HFFc6 (cell line): ENCODE data around the gene CNNM1. TPM values are rescaled to one million over a fixed set of nuclear protein-coding genes. Genes with fewer than 3 reads are reported as not detected.
A peak's percentile ranks its signal among the peaks of the same experiment; 100 is the strongest.

ENCODE experiments used
- DNase-seq: peaks from one replicate; pipeline ENCODE4 v3.0.0-alpha.2; 2018
- H3K27ac Mint-ChIP-seq: 2 replicates; pipeline ENCODE4 v1.8.0; 2020; ENCODE audit warnings: mild to moderate bottlenecking, mixed read lengths
- H3K27me3 Mint-ChIP-seq: 2 replicates; pipeline ENCODE4 v1.8.0; 2021; ENCODE audit warnings: mild to moderate bottlenecking, moderate library complexity, mixed read lengths; ENCODE audit not compliant: insufficient read depth
- H3K36me3 Mint-ChIP-seq: 2 replicates; pipeline ENCODE4 v1.8.0; 2021; ENCODE audit warnings: low read depth, mixed read lengths
- H3K4me1 Mint-ChIP-seq: 2 replicates; pipeline ENCODE4 v1.8.0; 2020; ENCODE audit warnings: low read depth, mixed read lengths
- H3K4me3 Mint-ChIP-seq: 2 replicates; pipeline ENCODE4 v1.8.0; 2020; ENCODE audit warnings: mild to moderate bottlenecking, moderate library complexity, mixed read lengths
- H3K9me3 Mint-ChIP-seq: 2 replicates; pipeline ENCODE4 v1.8.0; 2020; ENCODE audit warnings: mild to moderate bottlenecking, mixed read lengths
- CTCF ChIP-seq: fragments of 200-600 bp; sonication (generic); IDR thresholded peaks from 2 replicates; pipeline ENCODE4 v1.5.0; 2021; ENCODE audit warnings: antibody characterized with exemption, mild to moderate bottlenecking
- total RNA-seq, 6 experiments: library from RNA; stranded (reverse); fragmentation: NEBNext Ultra II Directional; extraction: Animal tissue kit (Norgen Biotek cat#: 25700); gene quantifications; 2 replicates in 1 of 6; 3 replicates in 5 of 6; pipeline ENCODE4 v1.2.3, GENCODE V29; 2021

The CNNM1 gene
- total RNA-seq, 6 experiments from 2014 or later: 3.0 to 4.6 (median 3.3) TPM

GRCh38 chr10:99312501-99312900, 16.7 kb upstream of the CNNM1 start:
- Mint-ChIP-seq H3K4me3 (no peak overlapping the region), H3K36me3 (peaks cover 9% of the 10 kb centered on the region; the same call in 1 of the 2 replicates), H3K27me3 (peaks cover 11% of the 10 kb centered on the region), H3K9me3 (peaks cover 12% of the 10 kb centered on the region), H3K27ac (no peak overlapping the region), H3K4me1 (no peaks in the 10 kb centered on the region)
- no peak for TF ChIP-seq CTCF
- no peak for DNase-seq

DNA sequence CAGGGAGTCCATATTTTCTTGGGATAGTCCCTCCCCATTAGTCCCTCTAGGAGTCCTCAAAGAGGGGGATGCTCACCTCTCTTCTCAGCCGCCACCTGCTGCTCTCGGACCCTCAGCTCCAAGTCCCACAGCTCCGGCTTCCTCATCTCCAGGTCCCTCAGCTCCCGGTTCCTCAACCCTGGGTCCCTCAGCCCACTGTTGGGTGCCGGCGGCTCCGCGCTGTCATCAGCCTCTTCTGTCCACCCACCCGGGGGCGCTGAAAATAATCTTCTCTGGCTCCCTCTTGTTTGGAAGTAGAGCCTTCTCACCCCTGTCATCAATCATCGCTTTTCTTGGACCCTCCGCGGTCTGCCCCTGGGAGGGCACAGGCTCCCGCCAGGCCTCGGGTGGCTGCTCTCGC, 13.3 kb upstream of the CNNM1 start:
- H3K27me3 Mint-ChIP-seq: peaks cover 8% of the 10 kb centered on the region
- no peak for TF ChIP-seq CTCF
- no peaks in the 10 kb centered on the region for H3K36me3 Mint-ChIP-seq
- DNase-seq: no peak
- no peaks in the 10 kb centered on the region for H3K4me1 Mint-ChIP-seq
- H3K4me3 Mint-ChIP-seq: no peak overlapping the region
- H3K9me3 Mint-ChIP-seq: no peaks in the 10 kb centered on the region
- H3K27ac Mint-ChIP-seq: no peak overlapping the region

GRCh38 chr10:99316374-99316773, 12.8 kb upstream of the CNNM1 start:
- Mint-ChIP-seq H3K4me3 (no peak overlapping the region), H3K27me3 (peaks cover 6% of the 10 kb centered on the region), H3K4me1 (no peaks in the 10 kb centered on the region), H3K36me3 (no peaks in the 10 kb centered on the region), H3K27ac (no peak overlapping the region), H3K9me3 (no peaks in the 10 kb centered on the region)
- no peak for DNase-seq
- TF ChIP-seq CTCF: no peak

DNA sequence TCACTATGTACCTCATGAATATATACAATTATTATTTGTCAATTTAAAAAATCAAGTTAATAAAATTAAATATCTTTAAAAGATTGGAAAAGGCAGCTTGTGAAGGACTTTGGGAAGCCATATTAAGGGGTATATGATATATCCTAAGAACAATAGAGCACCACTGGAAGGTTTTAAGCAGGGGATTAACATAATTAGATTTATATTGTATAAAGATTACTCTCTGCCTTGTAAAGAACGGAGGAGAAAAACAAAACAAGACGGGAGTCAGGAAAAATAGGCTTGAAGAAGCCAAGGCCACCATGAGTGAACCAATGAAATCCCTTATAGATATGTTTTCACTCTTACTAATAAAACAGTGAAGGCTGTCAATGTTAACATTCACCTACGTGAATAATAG, 11.1 kb upstream of the CNNM1 start:
- Mint-ChIP-seq H3K36me3 (no peaks in the 10 kb centered on the region), H3K4me1 (no peaks in the 10 kb centered on the region), H3K9me3 (no peaks in the 10 kb centered on the region), H3K27ac (no peak overlapping the region), H3K27me3 (peaks cover 7% of the 10 kb centered on the region), H3K4me3 (no peak overlapping the region)
- no peak for TF ChIP-seq CTCF
- DNase-seq: no peak

GRCh38 chr10:99318475-99318874, 10.7 kb upstream of the CNNM1 start:
- no peak for TF ChIP-seq CTCF
- Mint-ChIP-seq H3K27ac (no peak overlapping the region), H3K36me3 (no peaks in the 10 kb centered on the region), H3K4me1 (no peaks in the 10 kb centered on the region), H3K27me3 (peaks cover 7% of the 10 kb centered on the region), H3K4me3 (no peak overlapping the region), H3K9me3 (no peaks in the 10 kb centered on the region)
- no peak for DNase-seq

DNA sequence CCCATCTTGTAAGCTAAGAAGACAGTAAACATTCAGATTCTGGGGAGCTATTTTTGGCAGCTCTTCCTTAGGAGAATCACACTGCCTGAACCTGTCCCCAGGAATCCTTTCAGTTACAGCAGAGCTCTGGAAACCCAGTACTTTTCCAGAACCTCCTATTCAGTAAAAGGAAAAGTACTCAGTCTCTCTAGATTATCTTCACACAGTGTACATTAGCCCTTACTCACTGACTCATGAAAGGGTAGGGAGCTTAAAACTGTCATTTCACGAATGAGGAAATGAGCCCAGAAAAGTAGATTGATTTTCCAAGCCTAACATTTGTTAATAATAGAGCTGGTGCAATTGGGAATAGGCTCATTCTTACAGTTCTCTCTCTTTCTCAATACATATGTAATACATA, 3.9 kb upstream of the CNNM1 start:
- Mint-ChIP-seq H3K9me3 (no peaks in the 10 kb centered on the region), H3K27ac (no peak overlapping the region), H3K27me3 (peaks cover 5% of the 10 kb centered on the region; the same call in 1 of the 2 replicates), H3K36me3 (no peaks in the 10 kb centered on the region), H3K4me1 (peaks cover 10% of the 10 kb centered on the region; the same call in 1 of the 2 replicates), H3K4me3 (no peak overlapping the region)
- no peak for TF ChIP-seq CTCF
- peak; percentile 13 for DNase-seq
